HG03558 (cell line): ENCODE data around the gene MGAT4B.

ENCODE experiments used
- ATAC-seq: cut with Tn5 transposase; IDR thresholded peaks from one replicate; pipeline ENCODE4 v1.9.1; 2021; ENCODE audit warnings: moderate number of reproducible peaks; ENCODE audit not compliant: unreplicated experiment; ENCODE audit errors: extremely low read depth

The MGAT4B gene

DNA sequence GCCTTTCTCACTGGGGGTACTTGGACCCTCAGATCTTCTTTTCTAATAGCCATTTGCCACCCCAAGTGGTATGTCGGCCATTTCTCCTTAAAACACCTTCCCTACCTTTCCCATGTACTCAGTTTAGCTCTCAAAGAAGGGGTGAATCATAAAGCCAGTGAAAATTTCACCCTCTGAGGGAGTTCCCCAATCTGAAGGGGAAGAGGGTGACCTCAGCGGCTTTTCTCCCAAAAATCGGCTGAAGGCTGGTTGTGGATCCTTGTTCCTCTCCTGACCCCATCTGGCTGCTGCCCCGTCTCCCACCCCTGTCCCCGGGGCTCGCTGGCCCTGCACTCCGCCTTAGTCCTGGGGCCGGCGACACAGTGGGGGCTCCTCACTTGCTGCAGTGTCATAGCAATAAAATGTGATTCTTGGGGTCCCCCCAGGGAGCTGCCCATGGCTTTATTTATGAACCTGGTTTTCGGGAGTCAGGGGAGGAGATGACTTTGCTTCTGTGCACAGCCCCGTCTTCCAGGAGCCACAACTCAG, 30.2 kb downstream of the MGAT4B start:
- no peak for ATAC-seq

GRCh38 chr5:179774442-179774841, 32.2 kb downstream of the MGAT4B start:
- ATAC-seq, result no peak

- ATAC-seq, result no peak
Observed at GRCh38 chr5:179773686-179774040, 33.0 kb downstream of the MGAT4B start.

DNA sequence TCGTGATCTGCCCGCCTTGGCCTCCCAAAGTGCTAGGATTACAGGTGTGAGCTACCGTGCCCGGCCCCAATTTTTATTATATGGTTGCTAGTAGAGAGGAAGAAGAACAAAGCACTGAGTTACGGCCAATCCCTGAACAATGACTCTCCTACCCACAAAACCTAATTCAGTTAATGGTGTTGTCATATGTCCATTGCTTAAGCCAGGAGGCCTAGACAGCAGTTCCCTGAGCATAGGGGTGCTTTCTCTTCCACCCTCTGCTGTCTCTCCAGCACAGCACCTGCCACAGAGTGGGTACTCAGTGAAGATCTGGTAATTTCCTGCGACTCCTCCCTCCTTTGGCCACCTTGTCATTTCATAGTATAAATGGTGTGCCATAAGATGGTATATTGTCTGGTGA, 34.3 kb downstream of the MGAT4B start:
- no peak for ATAC-seq

- ATAC-seq, result no peak
Observed at GRCh38 chr5:179771311-179771895, 35.3 kb downstream of the MGAT4B start.

DNA sequence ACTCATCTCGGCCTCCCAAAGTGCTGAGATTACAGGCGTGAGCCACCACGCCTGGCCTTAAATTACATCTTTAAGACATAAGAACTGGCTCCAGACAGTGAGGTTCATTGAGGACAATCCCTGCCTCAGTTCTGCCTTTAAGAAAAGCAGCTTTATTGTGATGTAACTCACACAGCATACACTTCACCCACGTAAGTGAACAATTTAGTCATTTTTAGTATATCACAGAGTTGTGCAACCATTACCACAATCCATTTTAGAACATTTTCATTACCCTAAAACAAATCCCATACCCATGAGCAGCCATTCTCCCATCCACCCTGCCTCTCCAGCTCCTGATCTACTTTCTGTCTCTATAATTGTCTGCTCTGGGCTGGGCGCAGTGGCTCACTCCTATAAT, 36.9 kb downstream of the MGAT4B start:
- ATAC-seq, result no peak

- no peak for ATAC-seq
Observed at GRCh38 chr5:179769271-179769670, 37.4 kb downstream of the MGAT4B start.

DNA sequence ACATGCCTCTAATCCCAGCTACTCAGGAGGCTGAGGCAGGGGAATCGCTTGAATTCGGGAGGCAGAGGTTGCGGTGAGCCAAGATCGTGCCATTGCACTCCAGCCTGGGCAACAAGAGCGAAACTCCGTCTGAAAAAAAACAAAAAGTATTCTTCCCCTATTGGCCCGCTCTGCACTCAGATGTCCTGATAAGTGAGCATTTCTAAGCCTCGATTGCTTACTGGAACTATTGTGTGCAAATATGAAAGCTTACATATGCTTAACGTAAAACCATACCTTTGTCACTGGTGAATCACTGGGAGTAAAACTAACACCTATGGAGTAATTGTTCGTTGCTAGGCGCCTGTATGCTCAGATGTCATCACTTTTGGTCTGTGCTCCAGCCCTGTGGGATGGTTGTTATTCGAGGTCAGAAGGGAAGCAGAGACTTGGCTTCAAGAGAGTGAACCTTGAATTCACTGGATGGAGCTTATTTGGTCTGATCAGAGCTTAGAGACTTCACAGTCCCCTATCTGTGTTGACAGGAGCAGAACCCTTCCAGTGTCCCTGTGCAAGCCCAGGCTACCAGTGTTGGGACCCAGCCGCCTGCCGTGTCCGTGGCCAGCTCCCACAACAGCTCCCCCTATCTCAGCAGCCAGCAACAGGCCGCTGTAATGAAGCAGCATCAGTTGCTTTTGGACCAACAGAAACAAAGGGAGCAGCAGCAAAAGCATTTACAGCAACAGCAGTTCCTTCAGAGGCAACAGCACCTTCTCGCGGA, 38.2 kb downstream of the MGAT4B start:
- no peak for ATAC-seq

DNA sequence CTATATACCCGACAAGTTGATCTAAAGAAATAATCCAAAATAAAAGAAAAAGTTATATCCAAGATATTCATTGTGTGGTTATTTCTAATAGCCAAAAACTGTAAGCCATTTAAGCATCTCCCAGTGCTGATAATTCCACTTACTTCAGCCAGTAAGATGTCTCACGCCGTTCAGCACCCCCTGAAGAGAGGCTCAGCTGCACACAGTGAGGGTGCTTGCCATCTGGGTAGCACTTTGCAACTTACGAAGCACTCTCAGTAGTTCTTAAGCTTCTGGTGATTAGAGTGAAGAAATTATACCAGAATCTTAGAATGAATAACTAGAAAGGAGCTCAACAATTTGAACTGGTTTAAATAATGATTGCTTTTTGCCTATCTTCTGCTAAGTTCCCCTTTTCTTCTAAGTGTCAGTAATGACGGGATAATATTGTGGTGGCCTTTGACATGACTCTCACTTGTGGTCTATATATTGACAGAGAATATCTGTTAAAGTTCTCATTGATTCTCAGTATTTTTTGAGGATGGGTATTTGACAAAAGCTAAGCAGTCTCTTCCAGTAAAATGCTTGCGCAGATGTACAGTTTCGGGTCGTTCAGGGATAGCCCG, 39.1 kb downstream of the MGAT4B start:
- ATAC-seq, result no peak

- no peak for ATAC-seq
Observed at GRCh38 chr5:179766726-179767455, 39.8 kb downstream of the MGAT4B start.

DNA sequence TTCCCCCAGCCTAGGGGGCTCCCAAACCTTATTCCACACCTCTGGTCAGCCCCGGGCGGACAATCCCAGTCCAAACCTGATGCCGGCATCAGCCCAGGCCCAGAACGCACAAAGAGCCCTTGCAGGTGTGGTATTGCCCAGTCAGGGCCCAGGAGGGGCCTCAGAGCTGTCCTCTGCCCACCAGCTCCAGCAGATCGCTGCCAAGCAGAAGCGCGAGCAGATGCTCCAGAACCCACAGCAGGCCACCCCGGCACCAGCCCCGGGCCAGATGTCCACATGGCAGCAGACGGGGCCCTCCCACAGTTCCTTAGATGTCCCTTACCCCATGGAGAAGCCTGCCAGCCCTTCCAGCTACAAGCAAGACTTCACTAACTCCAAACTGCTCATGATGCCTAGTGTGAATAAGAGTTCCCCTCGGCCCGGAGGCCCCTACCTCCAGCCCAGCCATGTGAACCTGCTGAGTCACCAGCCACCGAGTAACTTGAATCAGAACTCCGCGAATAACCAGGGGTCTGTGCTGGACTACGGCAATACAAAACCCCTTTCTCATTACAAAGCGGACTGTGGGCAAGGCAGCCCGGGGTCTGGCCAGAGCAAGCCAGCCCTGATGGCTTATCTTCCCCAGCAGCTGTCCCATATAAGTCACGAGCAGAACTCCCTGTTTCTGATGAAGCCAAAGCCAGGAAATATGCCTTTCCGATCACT, 40.5 kb downstream of the MGAT4B start:
- no peak for ATAC-seq

DNA sequence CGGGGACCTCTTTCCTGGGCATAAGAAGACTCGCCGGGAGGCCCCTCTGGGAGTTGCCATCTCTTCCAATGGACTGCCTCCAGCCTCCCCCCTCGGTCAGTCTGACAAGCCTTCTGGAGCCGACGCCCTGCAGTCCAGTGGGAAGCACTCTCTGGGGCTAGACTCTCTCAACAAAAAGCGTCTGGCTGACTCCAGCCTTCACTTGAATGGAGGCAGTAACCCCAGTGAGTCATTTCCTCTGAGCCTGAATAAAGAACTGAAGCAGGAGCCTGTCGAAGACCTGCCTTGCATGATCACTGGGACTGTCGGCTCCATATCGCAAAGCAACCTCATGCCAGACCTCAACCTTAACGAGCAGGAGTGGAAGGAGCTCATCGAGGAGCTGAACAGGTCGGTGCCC, 41.3 kb downstream of the MGAT4B start:
- ATAC-seq, result no peak

GRCh38 chr5:179764056-179764455, 42.6 kb downstream of the MGAT4B start:
- no peak for ATAC-seq

DNA sequence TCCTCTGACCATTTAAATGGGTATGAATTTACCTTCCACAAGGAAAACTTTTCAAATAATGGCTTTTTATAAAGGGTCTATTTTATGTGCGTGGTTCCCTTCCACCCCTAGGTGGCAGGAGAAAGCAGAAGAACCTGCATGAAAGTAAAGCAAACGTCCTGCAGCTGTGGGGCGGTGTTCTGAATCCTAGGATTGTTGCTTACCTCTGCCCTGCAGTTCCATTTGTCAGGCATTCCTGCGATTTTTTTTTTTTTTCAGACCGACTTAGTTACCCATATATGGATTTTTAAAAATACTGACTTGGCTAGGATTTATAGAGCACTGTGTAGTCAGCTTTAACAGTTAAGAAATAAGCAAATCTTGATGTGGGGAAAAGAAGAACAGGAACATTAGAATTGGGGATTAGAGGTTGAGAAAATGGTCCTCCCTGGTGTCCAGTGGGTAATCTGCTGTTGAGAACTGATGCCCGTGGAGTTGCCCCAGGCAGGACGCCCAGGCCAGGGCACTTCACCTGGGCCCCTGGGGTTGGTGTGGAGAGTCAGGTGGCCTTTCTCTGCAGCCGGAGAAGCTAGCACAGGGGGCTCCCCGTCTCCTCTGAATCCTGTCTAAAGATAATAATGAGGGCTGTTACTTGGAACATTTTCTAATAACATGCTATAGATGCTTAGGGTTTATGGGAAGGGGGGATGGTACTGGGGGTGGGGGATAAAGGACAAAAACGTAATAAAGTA, 43.3 kb downstream of the MGAT4B start:
- no peak for ATAC-seq

GRCh38 chr5:179762781-179763176, 43.9 kb downstream of the MGAT4B start:
- no peak for ATAC-seq

DNA sequence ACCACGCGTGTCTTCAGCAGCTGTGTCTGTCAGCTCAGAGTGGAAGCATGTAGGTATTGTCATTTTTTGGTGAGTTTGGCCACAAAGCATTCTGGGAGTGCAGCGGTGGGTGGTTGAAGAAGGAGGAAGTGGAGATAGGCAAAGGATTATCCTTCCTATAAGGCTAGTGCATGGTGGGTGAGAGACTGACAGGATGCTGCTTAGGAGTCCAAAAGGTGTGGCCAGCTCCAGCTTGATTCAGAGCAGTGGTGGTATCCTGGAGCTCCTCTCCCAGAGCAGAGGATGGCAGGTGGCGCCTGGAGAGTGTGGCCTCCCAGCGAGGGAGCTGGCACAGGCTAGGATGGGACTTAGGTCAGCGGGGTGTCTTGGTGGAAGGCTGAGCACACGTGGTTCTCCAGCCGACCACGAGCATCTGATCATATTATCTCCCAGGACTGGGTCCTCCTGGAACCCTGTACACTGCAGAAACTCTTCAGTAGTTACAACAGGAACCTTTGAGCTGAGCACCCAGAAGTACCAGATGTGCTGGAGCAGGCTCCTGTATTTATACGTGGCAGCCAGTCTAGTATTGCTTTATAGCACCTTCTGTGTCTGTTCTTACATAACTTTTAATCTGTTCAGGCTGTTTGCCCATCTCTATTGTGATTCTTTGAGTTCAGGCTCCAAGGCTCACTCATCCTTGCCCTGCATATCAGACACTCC, 44.4 kb downstream of the MGAT4B start:
- ATAC-seq, result no peak

DNA sequence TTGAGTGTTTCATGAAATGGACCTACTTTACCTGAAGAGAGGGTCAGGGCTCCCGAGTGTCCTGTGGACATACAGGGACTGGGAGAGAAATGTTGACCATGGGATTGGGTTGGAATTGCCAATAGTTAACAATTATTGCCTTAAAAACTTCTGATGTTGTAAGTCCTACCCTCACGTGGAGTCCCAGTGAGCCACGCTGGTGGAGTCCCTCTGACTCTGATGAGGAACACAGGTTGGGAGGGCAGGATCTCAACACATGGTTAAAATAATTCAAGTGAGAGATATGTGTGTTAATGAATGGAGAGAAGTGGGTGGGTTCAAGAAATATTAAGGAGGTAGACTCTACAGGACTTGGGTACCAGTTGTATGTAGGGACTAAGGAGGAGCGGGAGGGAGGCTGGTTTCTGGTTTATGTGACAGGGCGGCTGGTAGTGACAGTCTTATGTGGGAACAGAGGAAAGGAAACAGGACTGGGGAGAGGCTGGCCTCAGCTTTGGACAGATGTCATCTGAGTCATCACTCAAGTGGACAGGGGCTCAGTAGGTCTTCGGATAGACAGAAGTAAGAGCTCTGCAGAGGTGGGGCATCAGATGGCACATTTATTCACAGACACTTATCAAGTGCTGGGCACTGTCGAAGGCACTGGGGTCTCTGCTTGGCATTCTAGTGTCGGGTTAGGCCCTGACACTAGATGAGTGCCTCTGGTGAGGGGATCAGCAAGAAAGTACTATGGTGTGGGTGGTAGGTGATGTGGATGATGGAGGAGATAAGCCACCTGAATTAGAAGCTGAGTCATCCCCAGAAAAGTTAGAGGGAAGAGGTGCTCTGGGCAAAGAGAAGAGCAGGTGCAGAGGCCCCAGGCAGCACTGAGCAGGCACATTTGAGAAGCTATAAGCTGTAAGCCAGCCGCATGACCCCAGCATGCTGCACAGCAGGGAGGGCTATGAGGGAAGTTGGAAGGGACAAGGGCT, 46.8 kb downstream of the MGAT4B start:
- ATAC-seq, result no peak

- no peak for ATAC-seq
Observed at GRCh38 chr5:179758955-179759354, 47.7 kb downstream of the MGAT4B start.
